Esophagus muscularis mucosa (tissue), 4 donors: ENCODE measurements around the gene ELOA. TPM values are rescaled to one million over a fixed set of nuclear protein-coding genes. Genes with fewer than 3 reads are reported as not detected.

Experiments
- DNase-seq: peaks from one replicate; pipeline ENCODE4 v3.0.0-alpha.2; 2017; ENCODE audit errors: extremely low spot score
- H3K27ac ChIP-seq, 4 donors: fragments of 200-600 bp; sonication (generic); replicated peaks in 1 of 4; 1 replicate in 3 of 4; 2 replicates in 1 of 4; pipeline ENCODE4 v1.5.1; 2016 to 2019; ENCODE audit warnings: mild to moderate bottlenecking in 1 of 4
- H3K27me3 ChIP-seq, 4 donors: fragments of 200-600 bp; sonication (generic); one replicate each; pipeline versions ENCODE4 v1.5.1 to v1.6.0; 2016 to 2019
- H3K36me3 ChIP-seq, 4 donors: fragments of 200-600 bp; sonication (generic); one replicate each; pipeline ENCODE4 v1.5.1; 2016 to 2019
- H3K4me1 ChIP-seq, 4 donors: fragments of 200-600 bp; sonication (generic); one replicate each; pipeline ENCODE4 v1.5.1; 2016 to 2019
- H3K4me3 ChIP-seq, 4 donors: fragments of 200-600 bp; sonication (generic); 1 replicate in 2 of 4; 2 replicates in 2 of 4; pipeline ENCODE4 v1.5.1; 2016 to 2019; ENCODE audit warnings: mild to moderate bottlenecking in 4 of 4, moderate library complexity in 1 of 4
- H3K9me3 ChIP-seq, 4 donors: fragments of 200-600 bp; sonication (generic); 1 replicate in 3 of 4; 2 replicates in 1 of 4; pipeline ENCODE4 v1.5.1; 2016 to 2019
- EP300 ChIP-seq: sonication (generic); formaldehyde crosslinking; IDR thresholded peaks from one replicate; pipeline ENCODE4 v1.6.1; 2017; ENCODE audit warnings: antibody characterized with exemption
- POLR2A ChIP-seq: fragments of 450-650 bp; IDR thresholded peaks from one replicate; pipeline ENCODE4 v1.6.1; 2017; ENCODE audit warnings: antibody characterized with exemption, moderate library complexity, mild to moderate bottlenecking, low read depth
- POLR2AphosphoS5 ChIP-seq, 2 donors: sonication (generic); formaldehyde crosslinking; IDR thresholded peaks; one replicate each; pipeline ENCODE4 v1.6.1; 2017; ENCODE audit warnings: antibody characterized with exemption in 2 of 2
- WGBS: methylation state at CpG from one replicate; pipeline ENCODE4 v1.1.5; 2018; 5-methylcytosine and 5-hydroxymethylcytosine counted together
- intact Hi-C: fragments of 100-400 bp; cut with DNase I; formaldehyde crosslinking; loops from one replicate; pipeline ENCODE4 v1.15.1; 2023
- total RNA-seq, 4 donors: library from RNA; depleted of rRNA; stranded (reverse); fragments of >200 nt; gene quantifications; one replicate each; pipeline versions ENCODE4 v1.1.0 to v1.2.1, GENCODE V29; 2016
- TF ChIP-seq, protein P1 (sequence below), 3 experiments: fragments of 200-600 bp in 2 of 3; fragments of 450-650 bp in 1 of 3; sonication (generic) in 2 of 3; IDR thresholded peaks; one replicate each; pipeline ENCODE4 v1.5.1; 2017 to 2019; ENCODE audit warnings: antibody characterized with exemption in 3 of 3, mild to moderate bottlenecking in 2 of 3, moderate library complexity in 1 of 3

The ELOA gene
- total RNA-seq, 4 donors from 2014 or later: 35.7 to 45.4 (median 39.1) TPM

DNA sequence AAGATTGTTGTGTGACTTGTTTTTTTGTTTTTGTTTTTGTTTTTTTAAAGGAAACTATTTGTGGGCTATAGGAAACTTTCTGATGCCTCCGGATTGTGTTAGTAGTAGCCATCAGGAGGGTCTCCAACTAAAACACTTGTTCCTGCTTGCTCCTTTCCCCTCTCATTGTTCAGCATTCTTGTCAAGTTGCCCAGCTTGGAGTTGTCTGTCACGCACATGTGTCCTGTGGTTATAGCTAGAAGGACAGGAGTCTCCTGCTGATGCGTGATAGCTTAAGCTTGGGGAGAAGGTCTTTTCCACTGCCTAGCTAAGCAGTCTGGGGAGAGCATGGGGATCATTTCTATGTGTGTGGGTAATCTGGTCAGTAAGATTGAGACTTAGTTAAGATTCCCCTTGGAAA is 44.4 kb downstream of the ELOA start:
- no peaks in the 10 kb centered on the region for H3K9me3 ChIP-seq
- no peaks in the 10 kb centered on the region for H3K27me3 ChIP-seq
- DNase-seq: no peak
- H3K4me3 ChIP-seq: no peak overlapping the region
- no peak for TF ChIP-seq POLR2A
- TF ChIP-seq POLR2AphosphoS5 (IDR thresholded peaks at IDR 0.05): no peak
- TF ChIP-seq EP300: no peak
- TF ChIP-seq, protein P1, sequence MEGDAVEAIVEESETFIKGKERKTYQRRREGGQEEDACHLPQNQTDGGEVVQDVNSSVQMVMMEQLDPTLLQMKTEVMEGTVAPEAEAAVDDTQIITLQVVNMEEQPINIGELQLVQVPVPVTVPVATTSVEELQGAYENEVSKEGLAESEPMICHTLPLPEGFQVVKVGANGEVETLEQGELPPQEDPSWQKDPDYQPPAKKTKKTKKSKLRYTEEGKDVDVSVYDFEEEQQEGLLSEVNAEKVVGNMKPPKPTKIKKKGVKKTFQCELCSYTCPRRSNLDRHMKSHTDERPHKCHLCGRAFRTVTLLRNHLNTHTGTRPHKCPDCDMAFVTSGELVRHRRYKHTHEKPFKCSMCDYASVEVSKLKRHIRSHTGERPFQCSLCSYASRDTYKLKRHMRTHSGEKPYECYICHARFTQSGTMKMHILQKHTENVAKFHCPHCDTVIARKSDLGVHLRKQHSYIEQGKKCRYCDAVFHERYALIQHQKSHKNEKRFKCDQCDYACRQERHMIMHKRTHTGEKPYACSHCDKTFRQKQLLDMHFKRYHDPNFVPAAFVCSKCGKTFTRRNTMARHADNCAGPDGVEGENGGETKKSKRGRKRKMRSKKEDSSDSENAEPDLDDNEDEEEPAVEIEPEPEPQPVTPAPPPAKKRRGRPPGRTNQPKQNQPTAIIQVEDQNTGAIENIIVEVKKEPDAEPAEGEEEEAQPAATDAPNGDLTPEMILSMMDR (IDR thresholded peaks at IDR 0.05): no peak
- H3K4me1 ChIP-seq: peaks cover 19 to 24% (median 19%) of the 10 kb centered on the region in 4 donors
- intact Hi-C loops: no loop called here
- no peak overlapping the region for H3K27ac ChIP-seq
- WGBS: 98% methylated on average over 3 of the region's 3 CpGs
- peaks cover 23 to 62% (median 49%) of the 10 kb centered on the region in 4 donors for H3K36me3 ChIP-seq

DNA sequence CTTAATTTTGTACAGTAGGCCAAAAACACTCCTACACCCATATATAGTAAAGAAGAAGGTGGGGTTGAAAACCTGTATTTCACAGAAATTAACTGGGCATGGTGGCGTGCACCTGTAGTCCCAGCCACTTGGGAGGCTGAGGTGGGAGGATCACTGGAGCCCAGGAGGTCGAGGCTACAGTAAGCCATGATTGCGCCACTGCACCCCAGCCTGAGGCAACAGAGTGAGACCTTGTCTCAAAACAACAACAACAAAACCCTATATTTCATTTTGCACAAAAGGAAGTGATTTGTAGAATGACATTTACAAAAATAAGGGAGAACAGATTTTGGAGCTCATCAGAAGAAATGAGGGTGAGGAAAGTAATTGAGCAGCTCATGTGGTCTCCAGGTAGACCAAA is 45.4 kb downstream of the ELOA start:
- no peaks in the 10 kb centered on the region for H3K27me3 ChIP-seq
- no peak overlapping the region for H3K4me3 ChIP-seq
- no peak overlapping the region for H3K27ac ChIP-seq
- H3K4me1 ChIP-seq: peaks cover 29 to 34% (median 29%) of the 10 kb centered on the region in 4 donors
- no peaks in the 10 kb centered on the region for H3K9me3 ChIP-seq
- intact Hi-C loops: no loop called here
- DNase-seq: no peak
- WGBS: 90% methylated on average over 3 of the region's 3 CpGs
- H3K36me3 ChIP-seq: peaks cover 24 to 62% (median 51%) of the 10 kb centered on the region in 4 donors
- TF ChIP-seq EP300 (no peak), POLR2A (no peak)

DNA sequence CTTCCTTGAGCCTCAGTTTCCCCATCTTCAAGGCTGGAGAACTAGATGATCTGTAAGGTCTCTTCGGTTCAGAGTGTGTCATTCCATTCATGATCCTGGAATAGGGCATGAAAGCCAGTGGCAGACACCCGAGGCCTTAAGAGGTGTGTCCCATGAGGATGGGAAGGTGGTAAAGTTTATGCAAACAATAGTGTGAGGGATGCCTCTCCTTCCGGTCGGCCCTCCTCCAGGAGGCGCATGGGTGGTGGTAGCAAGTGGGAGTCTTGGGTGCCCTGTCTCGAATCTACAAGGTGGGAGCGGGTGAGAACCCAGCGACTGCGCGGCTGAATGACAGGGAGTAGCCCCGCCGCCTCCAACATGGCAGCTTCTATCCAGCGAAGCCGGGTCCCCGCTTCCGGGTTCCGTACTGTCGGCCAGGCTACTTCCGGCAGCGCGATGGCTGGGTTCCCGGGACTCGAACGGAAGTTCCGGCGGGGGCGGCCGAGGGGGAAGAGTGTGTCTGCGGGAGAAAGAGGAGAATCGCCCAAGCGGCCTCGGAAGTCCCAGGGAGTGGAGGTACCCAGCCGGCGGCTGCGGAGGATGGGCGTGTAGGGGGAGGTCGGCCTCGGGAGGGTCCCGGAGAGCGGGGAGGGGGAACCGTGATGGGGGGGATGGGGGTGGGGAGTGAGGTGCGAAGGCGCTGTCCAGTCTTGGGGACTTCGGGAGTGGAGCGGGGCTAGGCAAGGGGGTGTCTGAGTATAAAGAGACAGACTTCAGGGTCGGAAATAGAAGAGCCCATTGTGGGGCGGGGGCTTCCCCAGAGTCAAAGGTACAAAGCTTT is 47.6 kb downstream of the ELOA start, which contains the start of gene LYPLA2:
Gene LYPLA2 (plus strand): TSS at position 450 of the 820 bp plus-strand sequence. CDS start 1,538 bp downstream, outside the sequence.
- H3K27ac ChIP-seq: peak within 1 kb of the TSS; percentile 76 to 83 (median 80)
- no peak for TF ChIP-seq POLR2A
- TF ChIP-seq POLR2AphosphoS5 (IDR thresholded peaks at IDR 0.05): peak; percentile 70 to 92
- TF ChIP-seq EP300: no peak
- TF ChIP-seq, protein P1 (IDR thresholded peaks at IDR 0.05): no peak
- DNase-seq: peak; percentile 99
- peaks cover 22 to 63% (median 54%) of the 10 kb centered on the region in 4 donors for H3K36me3 ChIP-seq
- H3K4me1 ChIP-seq: peaks cover 30 to 42% (median 36%) of the 10 kb centered on the region in 4 donors
- no peaks in the 10 kb centered on the region for H3K9me3 ChIP-seq
- intact Hi-C loops: no loop called here
- H3K4me3 ChIP-seq: peak within 1 kb of the TSS; percentile 64 to 88 (median 76)
- WGBS: 2% methylated on average over 36 of the region's 47 CpGs
- H3K27me3 ChIP-seq: no peaks in the 10 kb centered on the region

DNA sequence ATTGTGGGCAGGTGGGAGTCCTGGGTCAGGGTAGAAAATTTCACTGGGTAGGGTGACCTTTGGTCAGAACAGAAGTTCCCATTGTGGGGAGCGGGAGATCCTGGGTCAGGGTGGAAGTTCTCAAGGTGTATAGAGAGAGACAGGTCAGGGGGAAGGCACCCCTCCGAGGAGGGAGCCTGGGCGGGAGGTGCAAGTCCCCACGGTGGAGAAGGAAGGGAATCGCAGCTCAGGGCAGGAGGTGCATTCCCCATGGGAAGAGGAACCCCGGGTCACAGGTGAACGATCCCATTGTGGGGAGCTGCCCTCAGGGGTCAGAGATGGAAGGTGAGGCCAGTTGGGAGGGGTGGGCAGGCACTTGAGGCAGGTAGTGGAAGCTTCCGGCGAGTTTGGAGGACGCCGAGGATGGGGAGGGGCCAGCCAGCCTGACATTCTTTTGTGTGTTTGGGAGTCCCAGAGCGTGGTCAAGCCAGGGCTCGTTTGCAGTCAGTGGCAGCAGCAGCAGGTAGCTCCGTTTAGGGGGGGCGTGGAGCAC is 48.3 kb downstream of the ELOA start:
- peaks cover 16 to 61% (median 55%) of the 10 kb centered on the region in 4 donors for H3K36me3 ChIP-seq

More for the DNA sequence above, 48.3 kb downstream of the ELOA start:
- no peaks in the 10 kb centered on the region for H3K9me3 ChIP-seq
- peak overlapping the region; percentile 76 to 83 (median 80) for H3K27ac ChIP-seq
- TF ChIP-seq POLR2AphosphoS5 (IDR thresholded peaks at IDR 0.05) (no peak), EP300 (no peak), POLR2A (no peak)
- TF ChIP-seq, protein P1 (IDR thresholded peaks at IDR 0.05): peak in 1 of 3 experiments; percentile 8
- intact Hi-C loops: no loop called here
- peak overlapping the region; percentile 64 to 88 (median 76) for H3K4me3 ChIP-seq
- DNase-seq: no peak
- WGBS: under 1% methylated on average over 13 of the region's 15 CpGs
- no peaks in the 10 kb centered on the region for H3K27me3 ChIP-seq
- H3K4me1 ChIP-seq: peaks cover 30 to 48% (median 36%) of the 10 kb centered on the region in 4 donors
